OCI-LY7 (cell line): ENCODE measurements around the gene SHROOM3. TPM values are rescaled to one million over a fixed set of nuclear protein-coding genes. Genes with fewer than 3 reads are reported as not detected.

Source experiments
- BruUV-seq: library from RNA; stranded (reverse); fragments of 400-500 nt; replicated peaks from 2 replicates; lab custom pipeline; 2021; lab: Mats Ljungman, UMichigan
- CTCF ChIA-PET: fragments of 300-600 bp; sonication (Branson Sonifier 250); formaldehyde crosslinking; loops from one replicate; lab custom pipeline; 2022; ENCODE audit warnings: antibody characterized with exemption; ENCODE audit not compliant: unreplicated experiment; lab: Charles Lee
- POLR2A ChIA-PET: fragments of 300-600 bp; sonication (Branson Sonifier 250); formaldehyde crosslinking; loops from one replicate; lab custom pipeline; 2022; ENCODE audit warnings: antibody characterized with exemption; lab: Charles Lee
- DNase-seq: peaks from one replicate; pipeline ENCODE4 v3.0.0-alpha.2; 2015; ENCODE audit warnings: low spot score
- H2AFZ ChIP-seq: fragments of 200-600 bp; sonication (generic), shearing (Covaris generic); 2 replicates; pipeline ENCODE4 v1.6.1; 2014; ENCODE audit warnings: mild to moderate bottlenecking, antibody characterized with exemption, low read length, moderate library complexity
- H3K27ac ChIP-seq: fragments of 200-600 bp; sonication (generic); 2 replicates; pipeline ENCODE4 v1.5.1; 2014; ENCODE audit warnings: mixed run types, low read depth, mild to moderate bottlenecking, moderate library complexity, low read length, inconsistent platforms; ENCODE audit not compliant: poor library complexity, severe bottlenecking
- H3K36me3 ChIP-seq: fragments of 200-600 bp; sonication (generic); 2 replicates; pipeline ENCODE4 v1.6.1; 2014; ENCODE audit warnings: mild to moderate bottlenecking, antibody characterized with exemption, low read length, moderate library complexity, mixed read lengths; ENCODE audit not compliant: insufficient read depth
- H3K4me1 ChIP-seq: fragments of 200-600 bp; sonication (generic); 2 replicates; pipeline ENCODE4 v1.5.1; 2014; ENCODE audit warnings: mild to moderate bottlenecking, low read length; ENCODE audit not compliant: insufficient read depth, poor library complexity, severe bottlenecking
- H3K4me2 ChIP-seq: fragments of 200-600 bp; sonication (generic); 2 replicates; pipeline ENCODE4 v1.6.1; 2014; ENCODE audit warnings: mild to moderate bottlenecking, low read length
- H3K4me3 ChIP-seq: fragments of 200-600 bp; sonication (generic); 2 replicates; pipeline ENCODE4 v1.5.1; 2014; ENCODE audit warnings: mild to moderate bottlenecking, low read depth, low read length; ENCODE audit not compliant: poor library complexity, severe bottlenecking
- H3K79me2 ChIP-seq: fragments of 200-600 bp; sonication (generic); 2 replicates; pipeline ENCODE4 v1.6.1; 2016; ENCODE audit warnings: low read depth, mild to moderate bottlenecking, low read length, moderate library complexity, mixed read lengths; ENCODE audit not compliant: insufficient read depth
- H3K9me2 ChIP-seq: fragments of 200-600 bp; sonication (generic); 2 replicates; pipeline ENCODE4 v1.6.1; 2016; ENCODE audit warnings: mild to moderate bottlenecking, low read length, mixed read lengths; ENCODE audit not compliant: insufficient read depth
- H3K9me3 ChIP-seq: fragments of 200-600 bp; sonication (generic); 2 replicates; pipeline ENCODE4 v1.6.1; 2014; ENCODE audit warnings: mild to moderate bottlenecking, mixed run types, low read length, mixed read lengths
- H4K20me1 ChIP-seq: fragments of 200-600 bp; sonication (generic); 2 replicates; pipeline ENCODE4 v1.6.1; 2014; ENCODE audit warnings: mild to moderate bottlenecking, antibody characterized with exemption, low read length, moderate library complexity, mixed read lengths; ENCODE audit not compliant: insufficient read depth
- CTCF ChIP-seq: fragments of 200-600 bp; sonication (generic); conservative IDR thresholded peaks from 2 replicates; pipeline ENCODE4 v1.5.1; 2014; ENCODE audit warnings: mild to moderate bottlenecking, antibody characterized with exemption, low read length, moderate library complexity, mixed read lengths
- EZH2phosphoT487 ChIP-seq: fragments of 200-600 bp; sonication (generic); IDR thresholded peaks from 2 replicates; pipeline ENCODE4 v1.6.1; 2018; ENCODE audit warnings: low read depth, borderline replicate concordance, mild to moderate bottlenecking, mixed run types, antibody characterized with exemption, low read length, moderate library complexity, mixed read lengths
- intact Hi-C: fragments of 100-400 bp; cut with micrococcal nuclease; formaldehyde crosslinking; loops from one replicate; pipeline ENCODE4 v1.10.0; 2022; ENCODE audit not compliant: unreplicated experiment
- total RNA-seq, 2 experiments: library from RNA; depleted of rRNA in 1 of 2; stranded (reverse); fragments of >200 nt in 1 of 2; shearing (Covaris generic) in 1 of 2; gene quantifications; 2 replicates each; pipeline ENCODE4 v1.2.3, GENCODE V29; 2014 to 2022

SHROOM3 gene
- total RNA-seq, 2 experiments from 2014 or later, result not detected

GRCh38 chr4:76572224-76572623 is 137.2 kb downstream of the SHROOM3 start:
- no peaks in the 10 kb centered on the region for H3K79me2 ChIP-seq
- CTCF ChIA-PET, result no interaction called here
- H3K9me2 ChIP-seq, result no peaks in the 10 kb centered on the region
- no peak overlapping the region for H3K4me3 ChIP-seq
- POLR2A ChIA-PET, result interaction anchor here (0.6 kb wide), 1 partner anchor 72 kb away, joined by 4 read pairs; no protein-coding TSS in a partner anchor
- H4K20me1 ChIP-seq, result no peaks in the 10 kb centered on the region
- no peak overlapping the region for H3K27ac ChIP-seq
- no peak overlapping the region for H2AFZ ChIP-seq
- no peak for DNase-seq
- no peak overlapping the region for H3K4me2 ChIP-seq
- BruUV-seq, result no TSS peak
- H3K4me1 ChIP-seq, result no peaks in the 10 kb centered on the region
- H3K9me3 ChIP-seq, result no peaks in the 10 kb centered on the region
- TF ChIP-seq CTCF (no peak), EZH2phosphoT487 (no peak)
- no peaks in the 10 kb centered on the region for H3K36me3 ChIP-seq
- intact Hi-C loops, result no loop called here

DNA sequence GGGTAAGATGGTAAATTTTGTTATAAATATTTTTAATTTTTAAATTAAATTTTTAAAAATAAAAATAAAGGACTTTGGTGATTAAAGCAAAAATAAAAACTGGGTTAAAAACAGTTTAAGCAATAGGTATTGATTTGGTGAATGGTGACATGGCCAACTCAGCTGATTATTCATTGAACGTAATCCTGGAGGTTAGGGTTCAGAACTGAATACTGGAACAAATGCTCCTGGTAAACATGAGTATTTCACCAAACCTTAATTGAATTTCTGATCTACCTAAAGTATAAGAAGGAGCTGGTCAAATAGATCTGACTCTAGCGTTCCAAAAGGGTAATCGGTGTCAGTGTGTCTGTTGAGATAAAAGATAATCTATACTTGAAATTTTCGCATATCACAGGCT is 141.8 kb downstream of the SHROOM3 start:
- no TSS peak for BruUV-seq
- Histone ChIP-seq H3K4me3 (no peak overlapping the region), H3K36me3 (no peaks in the 10 kb centered on the region), H3K27ac (no peak overlapping the region), H3K9me2 (no peaks in the 10 kb centered on the region), H3K9me3 (no peaks in the 10 kb centered on the region), H4K20me1 (no peaks in the 10 kb centered on the region), H3K79me2 (no peaks in the 10 kb centered on the region), H3K4me2 (no peak overlapping the region), H3K4me1 (no peaks in the 10 kb centered on the region), H2AFZ (no peak overlapping the region)
- ChIA-PET POLR2A (no interaction called here), CTCF (no interaction called here)
- DNase-seq, result no peak
- intact Hi-C loops, result no loop called here
- no peak for TF ChIP-seq EZH2phosphoT487
- TF ChIP-seq CTCF, result no peak

DNA sequence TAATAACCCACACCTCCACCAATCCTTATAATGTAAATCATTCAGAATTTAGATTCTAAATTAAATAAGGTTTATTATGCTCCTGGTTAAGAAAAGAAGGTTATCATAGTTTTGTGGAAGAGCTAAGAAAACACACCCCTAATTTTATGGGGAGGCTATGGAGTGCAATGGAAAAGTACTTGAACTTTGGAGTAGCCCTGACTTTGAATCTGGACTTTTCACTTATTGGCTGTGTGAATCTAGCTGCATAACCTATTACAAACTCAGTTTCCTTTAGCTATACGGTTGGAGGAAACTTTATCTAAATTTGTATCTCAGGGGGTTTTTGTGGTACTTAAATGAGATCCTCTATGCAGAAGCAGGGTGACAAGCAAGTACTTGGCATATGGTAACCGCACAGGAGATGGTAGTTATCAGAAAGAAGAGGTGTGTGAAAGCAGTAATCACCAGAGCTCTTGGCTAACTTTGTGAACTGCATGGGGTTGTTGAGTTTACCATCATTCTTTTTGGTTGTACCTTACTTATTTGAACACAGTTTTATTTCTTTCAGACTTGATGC is 143.1 kb downstream of the SHROOM3 start:
- Histone ChIP-seq H3K4me2 (no peak overlapping the region), H2AFZ (no peak overlapping the region)
- CTCF ChIA-PET, result no interaction called here

More for the DNA sequence above, 143.1 kb downstream of the SHROOM3 start:
- Histone ChIP-seq H3K36me3 (no peaks in the 10 kb centered on the region), H3K27ac (no peak overlapping the region), H4K20me1 (no peaks in the 10 kb centered on the region), H3K79me2 (no peaks in the 10 kb centered on the region), H3K4me1 (no peaks in the 10 kb centered on the region), H3K4me3 (no peak overlapping the region), H3K9me3 (no peaks in the 10 kb centered on the region), H3K9me2 (no peaks in the 10 kb centered on the region)
- intact Hi-C loops, result no loop called here
- no TSS peak for BruUV-seq
- DNase-seq, result no peak
- POLR2A ChIA-PET, result interaction anchor here (0.7 to 2.2 kb wide), 2 partner anchors 11 to 43 kb away, joined by 3 to 5 read pairs; no protein-coding TSS in a partner anchor
- TF ChIP-seq CTCF, result no peak
- TF ChIP-seq EZH2phosphoT487, result no peak
